ENCODE data around the gene SMG1. TPM values are rescaled to one million over a fixed set of nuclear protein-coding genes. Genes with fewer than 3 reads are reported as not detected.

SMG1 gene
- polyA plus RNA-seq, 1 experiment = 20.5 TPM

- Histone ChIP-seq H3K27me3 (ENCODE audit: control insufficient read depth, insufficient read depth, low read length) (no peaks in the 10 kb centered on the region), H3K4me3 (ENCODE audit: low read depth, low read length) (no peak overlapping the region), H3K36me3 (ENCODE audit: control insufficient read depth, insufficient read depth, low read length) (peaks cover 13% of the 10 kb centered on the region)
- POLR2A ChIA-PET = no interaction called here
- CTCF ChIA-PET = interaction anchor here (1.1 kb wide), 1 partner anchor 276 kb away, joined by 3 read pairs; no protein-coding TSS in a partner anchor
- TF ChIP-seq, protein P1, sequence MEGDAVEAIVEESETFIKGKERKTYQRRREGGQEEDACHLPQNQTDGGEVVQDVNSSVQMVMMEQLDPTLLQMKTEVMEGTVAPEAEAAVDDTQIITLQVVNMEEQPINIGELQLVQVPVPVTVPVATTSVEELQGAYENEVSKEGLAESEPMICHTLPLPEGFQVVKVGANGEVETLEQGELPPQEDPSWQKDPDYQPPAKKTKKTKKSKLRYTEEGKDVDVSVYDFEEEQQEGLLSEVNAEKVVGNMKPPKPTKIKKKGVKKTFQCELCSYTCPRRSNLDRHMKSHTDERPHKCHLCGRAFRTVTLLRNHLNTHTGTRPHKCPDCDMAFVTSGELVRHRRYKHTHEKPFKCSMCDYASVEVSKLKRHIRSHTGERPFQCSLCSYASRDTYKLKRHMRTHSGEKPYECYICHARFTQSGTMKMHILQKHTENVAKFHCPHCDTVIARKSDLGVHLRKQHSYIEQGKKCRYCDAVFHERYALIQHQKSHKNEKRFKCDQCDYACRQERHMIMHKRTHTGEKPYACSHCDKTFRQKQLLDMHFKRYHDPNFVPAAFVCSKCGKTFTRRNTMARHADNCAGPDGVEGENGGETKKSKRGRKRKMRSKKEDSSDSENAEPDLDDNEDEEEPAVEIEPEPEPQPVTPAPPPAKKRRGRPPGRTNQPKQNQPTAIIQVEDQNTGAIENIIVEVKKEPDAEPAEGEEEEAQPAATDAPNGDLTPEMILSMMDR (IDR thresholded peaks at IDR 0.05; ENCODE audit: insufficient read depth, low read depth, low read length) = no peak
- no peak for DNase-seq (ENCODE audit: low read depth)
Measured at GRCh38 chr16:18809165-18809564, 117.0 kb downstream of the SMG1 start.

GRCh38 chr16:18805257-18805773 lies 120.9 kb downstream of the SMG1 start:
- Histone ChIP-seq H3K4me3 (ENCODE audit: low read depth, low read length) (no peak overlapping the region), H3K36me3 (ENCODE audit: control insufficient read depth, insufficient read depth, low read length) (peaks cover 6% of the 10 kb centered on the region), H3K27me3 (ENCODE audit: control insufficient read depth, insufficient read depth, low read length) (no peaks in the 10 kb centered on the region)
- DNase-seq (ENCODE audit: low read depth) = no peak
- CTCF ChIA-PET = interaction anchor here (0.6 kb wide), 1 partner anchor 139 kb away, joined by 3 read pairs; no protein-coding TSS in a partner anchor
- TF ChIP-seq, protein P1 (IDR thresholded peaks at IDR 0.05; ENCODE audit: insufficient read depth, low read depth, low read length) = no peak
- POLR2A ChIA-PET = no interaction called here

DNA sequence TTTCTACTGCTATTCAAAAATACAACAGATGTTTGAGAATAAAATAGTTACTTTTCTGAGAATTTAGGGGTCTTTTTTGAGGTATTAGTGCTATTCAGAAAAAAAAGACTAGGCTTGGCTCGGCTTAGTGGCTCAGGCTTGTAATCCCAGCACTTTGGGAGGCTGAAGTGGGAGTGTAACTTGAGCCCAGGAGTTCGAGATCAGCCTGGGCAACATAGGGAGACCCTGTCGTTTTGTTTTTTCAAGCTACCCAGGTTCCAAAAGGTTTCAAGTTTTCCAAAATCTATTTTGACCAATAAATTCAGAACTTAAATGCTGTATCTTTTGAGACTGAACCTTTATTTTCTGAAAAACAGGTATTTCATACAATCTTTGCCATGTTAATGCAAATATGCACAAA lies 121.7 kb downstream of the SMG1 start:
- H3K36me3 ChIP-seq (ENCODE audit: control insufficient read depth, insufficient read depth, low read length) = peaks cover 5% of the 10 kb centered on the region
- DNase-seq (ENCODE audit: low read depth) = no peak
- POLR2A ChIA-PET = no interaction called here

DNA sequence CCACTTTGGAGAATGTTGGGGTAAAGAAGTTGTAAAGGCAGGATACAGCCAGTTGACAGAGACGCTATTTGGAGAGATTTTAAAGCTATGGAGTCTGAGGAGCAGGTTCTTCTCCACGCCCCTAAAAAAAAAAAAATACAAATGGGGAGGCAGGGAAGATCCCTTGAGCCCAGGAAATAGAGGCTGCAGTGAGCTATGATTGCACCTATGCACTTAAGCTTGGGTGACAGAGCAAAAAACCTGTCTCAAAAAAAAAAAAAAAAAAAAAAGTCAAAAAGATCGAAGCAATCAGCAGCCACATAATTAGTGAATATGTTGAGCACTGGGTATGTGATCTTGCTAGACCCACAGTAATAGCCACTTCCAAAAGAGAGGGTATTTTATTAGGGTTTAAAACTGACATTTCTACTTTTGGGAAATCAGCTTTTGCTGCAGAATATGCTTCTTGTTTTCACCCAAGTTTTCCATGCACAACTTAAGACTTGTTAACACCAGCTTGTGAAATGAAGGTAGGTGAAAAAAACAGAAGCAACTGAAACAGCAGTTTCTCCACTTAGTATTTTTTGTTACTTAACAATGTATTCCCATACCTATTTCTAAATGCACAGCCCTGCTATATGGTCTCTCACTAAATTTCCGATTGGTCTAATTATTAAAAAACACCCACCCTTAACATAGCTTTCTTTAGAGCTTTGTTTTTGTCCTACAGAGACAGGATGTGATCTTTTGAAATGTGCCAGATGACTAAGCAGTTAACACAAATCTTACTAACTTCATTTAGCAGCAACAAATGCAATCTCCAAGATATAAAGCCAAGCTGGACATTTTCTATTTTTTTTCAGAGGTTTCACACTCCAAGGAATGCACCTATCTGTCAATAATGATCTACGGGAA lies 122.4 kb downstream of the SMG1 start:
- no peak for DNase-seq (ENCODE audit: low read depth)
- CTCF ChIA-PET = interaction anchor here (0.7 to 1.4 kb wide), 7 partner anchors 11 to 314 kb away, joined by 3 to 5 read pairs (median 4); partner anchors contain the start of gene RPS15A
- POLR2A ChIA-PET = no interaction called here
- Histone ChIP-seq H3K4me3 (ENCODE audit: low read depth, low read length) (no peak overlapping the region), H3K36me3 (ENCODE audit: control insufficient read depth, insufficient read depth, low read length) (no peaks in the 10 kb centered on the region; the same call in 1 of the 2 replicates), H3K27me3 (ENCODE audit: control insufficient read depth, insufficient read depth, low read length) (no peaks in the 10 kb centered on the region)
- TF ChIP-seq, protein P1 (IDR thresholded peaks at IDR 0.05; ENCODE audit: insufficient read depth, low read depth, low read length) = no peak

More for the DNA sequence above, 121.7 kb downstream of the SMG1 start:
- Histone ChIP-seq H3K27me3 (ENCODE audit: control insufficient read depth, insufficient read depth, low read length) (no peaks in the 10 kb centered on the region), H3K4me3 (ENCODE audit: low read depth, low read length) (no peak overlapping the region)
- TF ChIP-seq, protein P1 (IDR thresholded peaks at IDR 0.05; ENCODE audit: insufficient read depth, low read depth, low read length) = no peak
- CTCF ChIA-PET = interaction anchor here (0.9 to 1.1 kb wide), 3 partner anchors 12 to 165 kb away, joined by 3 to 5 read pairs (median 4); partner anchors contain the start of gene RPS15A

- Histone ChIP-seq H3K27me3 (ENCODE audit: control insufficient read depth, insufficient read depth, low read length) (no peaks in the 10 kb centered on the region), H3K4me3 (ENCODE audit: low read depth, low read length) (no peak overlapping the region), H3K36me3 (ENCODE audit: control insufficient read depth, insufficient read depth, low read length) (no peaks in the 10 kb centered on the region; the same call in 1 of the 2 replicates)
- TF ChIP-seq, protein P1 (IDR thresholded peaks at IDR 0.05; ENCODE audit: insufficient read depth, low read depth, low read length) = no peak
- CTCF ChIA-PET = interaction anchor here (0.7 to 3.4 kb wide), 6 partner anchors 13 to 180 kb away, joined by 3 to 44 read pairs (median 4); partner anchors contain the start of gene RPS15A
- POLR2A ChIA-PET = no interaction called here
- DNase-seq (ENCODE audit: low read depth) = no peak
Measured at GRCh38 chr16:18802767-18803343, 123.4 kb downstream of the SMG1 start.
